ENCODE results near the gene P3H2.

The P3H2 gene

GRCh38 chr3:190122198-190122771, 1.6 kb upstream of the P3H2 start:
- DNase-seq: no peak

GRCh38 chr3:190121383-190121782, 686 bp upstream of the P3H2 start:
- DNase-seq: no peak

GRCh38 chr3:190121061-190121377, 322 bp upstream of the P3H2 start:
- no peak for DNase-seq

DNA sequence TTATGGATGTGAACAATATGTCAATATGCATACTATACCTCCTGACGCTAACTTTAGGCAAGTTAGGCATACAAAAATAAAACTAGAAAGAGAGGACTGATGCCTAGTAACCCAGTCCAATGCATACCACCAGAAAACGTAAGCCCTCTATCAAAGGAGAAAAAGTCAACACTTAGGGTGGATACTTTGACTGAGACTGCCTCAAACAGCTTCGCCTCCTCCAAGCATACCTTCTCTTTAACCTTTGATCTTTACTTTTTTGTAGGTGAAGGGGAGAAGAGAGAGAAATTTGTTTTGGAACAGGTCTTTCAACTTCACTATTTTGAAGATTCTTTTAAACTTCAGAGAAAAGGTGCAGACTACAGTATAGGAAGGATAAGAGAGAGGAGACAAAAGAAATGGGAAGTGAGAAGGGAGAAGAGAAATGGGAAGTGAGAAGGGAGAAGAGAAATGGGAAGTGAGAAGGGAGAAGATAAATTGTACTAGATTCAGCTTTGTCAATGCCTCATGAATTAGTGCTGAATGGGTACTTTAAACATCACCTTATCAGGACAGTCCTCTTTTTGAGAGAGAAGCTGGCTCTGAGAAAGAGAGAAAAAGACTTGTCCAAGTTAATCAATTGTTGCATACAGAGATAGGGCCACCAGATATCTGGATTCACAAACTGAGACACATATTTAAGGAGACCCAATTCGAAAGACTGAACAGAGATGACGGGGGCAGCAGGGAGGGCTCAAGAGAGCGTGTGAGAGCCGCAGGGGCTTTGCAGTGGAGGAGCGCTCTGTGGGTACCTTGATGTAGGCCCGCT, 1.0 kb downstream of the P3H2 start:
- no peak for DNase-seq

GRCh38 chr3:190118438-190118837, 2.3 kb downstream of the P3H2 start:
- DNase-seq: no peak

GRCh38 chr3:190117981-190118380, 2.7 kb downstream of the P3H2 start:
- no peak for DNase-seq

GRCh38 chr3:190116551-190117067, 4.1 kb downstream of the P3H2 start:
- no peak for DNase-seq

- no peak for DNase-seq
Measured at GRCh38 chr3:190110826-190111225, 9.9 kb downstream of the P3H2 start.

DNA sequence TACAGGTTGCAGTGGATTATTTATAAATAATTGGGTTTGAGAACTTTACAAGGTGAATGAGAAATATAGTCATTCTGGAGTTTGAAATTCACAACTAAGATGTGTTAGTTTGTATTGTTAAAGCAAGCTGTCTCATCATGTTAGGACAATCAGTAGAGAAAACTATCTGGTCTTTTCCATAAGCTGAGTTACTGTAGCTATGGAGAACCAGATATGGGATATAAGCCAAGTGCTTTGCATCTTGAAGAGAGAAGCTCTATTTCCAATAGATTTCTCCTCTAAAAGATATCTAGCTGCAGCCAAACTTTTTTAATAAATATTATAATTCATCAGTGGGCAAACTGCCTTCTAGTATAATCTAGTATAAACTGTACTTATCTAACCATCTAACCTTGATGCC, 11.3 kb downstream of the P3H2 start:
- no peak for DNase-seq

GRCh38 chr3:190108804-190109203, 11.9 kb downstream of the P3H2 start:
- DNase-seq: no peak

DNA sequence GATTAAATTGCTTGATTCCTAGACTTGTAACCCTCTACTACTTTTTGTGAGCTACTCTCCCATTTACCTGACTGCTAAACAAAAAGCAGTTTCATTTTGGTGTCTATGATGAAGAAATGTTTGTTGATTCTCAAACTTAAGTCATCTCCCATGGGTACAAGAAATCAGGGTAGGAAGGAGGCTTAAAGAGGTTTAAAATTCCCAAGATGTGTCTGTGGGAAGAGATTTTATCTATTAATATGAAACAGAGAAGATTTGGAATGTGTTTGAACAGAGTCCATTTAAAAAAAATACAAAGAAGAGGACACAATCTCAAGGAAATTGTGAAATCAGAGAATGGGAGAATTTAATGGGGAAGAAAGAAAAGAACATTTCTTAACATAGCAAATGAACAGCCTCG, 14.8 kb downstream of the P3H2 start:
- DNase-seq: no peak

- DNase-seq: no peak
Measured at GRCh38 chr3:190101320-190102011, 19.2 kb downstream of the P3H2 start.

GRCh38 chr3:190099099-190099498, 21.6 kb downstream of the P3H2 start:
- DNase-seq: no peak

DNA sequence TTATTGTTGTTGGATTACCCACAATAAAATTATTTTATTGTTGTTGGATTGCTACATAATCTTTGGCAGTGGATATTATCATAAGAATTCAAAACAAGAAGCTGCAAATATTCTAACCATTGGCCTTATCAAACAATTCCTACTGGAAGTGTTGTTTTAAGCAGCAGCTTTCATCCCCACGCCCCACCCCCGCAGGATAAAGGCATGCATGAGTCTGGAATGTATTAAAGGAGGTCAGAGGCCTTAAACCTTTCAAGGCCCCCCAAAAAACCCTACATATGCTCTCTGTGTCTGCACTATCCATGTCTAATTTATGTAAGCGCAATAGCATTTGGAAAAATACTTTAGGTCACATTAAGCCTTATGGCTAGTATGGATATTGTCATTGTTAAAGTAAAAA, 23.1 kb downstream of the P3H2 start:
- DNase-seq: no peak

DNA sequence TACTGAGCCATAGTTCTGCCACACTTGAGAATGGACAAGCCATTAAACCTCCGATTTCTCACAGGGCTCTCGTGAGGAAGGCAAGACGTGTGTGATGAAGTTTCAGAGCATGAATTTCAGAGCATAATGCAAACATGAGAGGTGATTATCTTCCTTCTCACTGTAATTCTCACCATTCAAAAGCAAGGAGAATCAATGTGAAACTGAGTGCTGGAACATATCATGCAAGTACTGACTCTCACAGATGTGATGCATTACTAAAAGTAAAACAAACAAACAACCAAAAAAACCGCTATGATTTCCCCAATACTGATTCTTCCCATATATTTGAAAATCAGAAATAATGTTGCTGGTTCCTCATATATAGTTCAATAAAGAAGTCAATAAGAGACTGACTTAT, 23.7 kb downstream of the P3H2 start:
- DNase-seq: no peak

DNA sequence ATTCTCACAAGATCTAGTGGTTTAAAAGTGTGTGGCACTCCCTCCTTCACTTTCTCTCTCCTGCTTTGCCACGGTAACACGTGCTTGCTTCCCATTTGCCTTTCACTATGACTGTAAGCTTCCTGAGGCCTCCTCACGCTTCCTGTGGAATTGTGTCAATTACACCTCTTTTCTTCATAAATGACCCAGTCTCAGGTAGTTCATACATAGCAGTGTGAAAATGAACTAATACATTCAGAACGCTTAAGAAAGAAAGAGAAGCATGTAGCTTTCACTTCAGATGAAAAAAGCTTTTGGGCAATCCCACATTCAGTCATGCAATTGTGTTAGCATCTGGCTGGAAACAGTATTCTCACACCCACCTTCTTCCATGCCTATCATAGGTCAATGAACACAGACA, 24.4 kb downstream of the P3H2 start:
- no peak for DNase-seq

DNA sequence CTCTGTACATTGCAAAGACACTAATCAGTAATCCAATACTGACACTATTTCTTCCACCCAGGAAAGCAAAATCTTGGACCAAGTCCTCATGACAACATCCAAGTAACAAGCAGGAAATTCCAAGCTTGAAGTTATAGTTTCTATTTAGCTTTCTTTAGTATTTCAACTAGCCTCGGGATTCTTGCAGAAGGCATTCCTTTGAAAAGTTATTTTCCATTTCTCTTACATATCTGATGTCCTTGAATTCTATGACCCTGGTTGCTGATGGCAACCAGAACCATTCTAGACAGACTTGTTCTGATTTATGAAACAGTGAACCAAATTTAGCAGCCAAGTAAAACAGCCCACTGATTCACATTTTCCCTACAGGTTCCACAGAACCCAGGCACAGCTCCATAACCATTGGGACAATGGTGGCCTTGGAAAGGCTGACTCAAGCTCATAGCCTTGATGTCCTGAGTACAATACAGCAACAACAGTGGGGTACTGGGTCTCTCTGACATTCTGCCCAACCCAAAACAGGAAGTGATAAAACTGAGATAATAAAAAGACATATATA, 26.5 kb downstream of the P3H2 start:
- no peak for DNase-seq

- DNase-seq: no peak
Measured at GRCh38 chr3:190092250-190092649, 28.4 kb downstream of the P3H2 start.

- DNase-seq: no peak
Measured at GRCh38 chr3:190089711-190090110, 31.0 kb downstream of the P3H2 start.

DNA sequence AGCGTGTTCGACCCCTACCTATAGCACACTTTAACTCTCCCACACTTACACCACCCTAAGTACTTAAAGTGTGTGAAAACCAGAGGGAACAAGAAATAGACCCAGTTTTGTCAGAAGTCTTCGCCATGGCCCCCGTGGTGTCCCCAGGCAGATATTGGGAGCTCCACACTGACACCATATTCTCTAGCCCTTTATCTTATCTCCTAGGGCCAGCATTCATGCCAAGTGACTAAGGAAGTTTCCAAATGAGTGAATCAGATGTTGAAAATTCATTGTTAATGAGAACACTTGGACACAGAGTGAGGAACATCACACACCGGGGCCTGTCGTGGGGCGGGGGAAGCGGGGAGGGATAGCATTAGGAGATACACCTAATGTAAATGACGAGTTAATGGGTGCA, 31.8 kb downstream of the P3H2 start:
- no peak for DNase-seq

DNA sequence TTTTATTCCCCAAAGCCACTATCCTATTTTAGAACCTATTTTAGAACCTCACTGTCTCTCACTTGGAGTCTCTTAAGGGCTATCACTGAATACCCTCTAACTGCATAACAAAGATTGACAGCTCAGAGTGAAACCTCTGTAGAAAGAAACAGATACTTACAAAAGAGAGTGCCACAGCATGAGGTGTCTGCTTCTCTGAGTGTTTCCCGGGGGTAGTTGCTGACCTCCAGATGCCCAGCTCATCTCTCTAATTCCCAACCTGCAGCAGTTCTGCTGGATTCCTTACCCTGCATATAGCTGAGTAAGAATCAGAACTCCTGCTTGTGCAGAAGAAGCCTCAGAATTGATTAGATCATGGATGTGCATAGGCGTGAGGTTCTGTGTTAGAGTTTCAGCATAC, 34.5 kb downstream of the P3H2 start:
- DNase-seq: no peak

DNA sequence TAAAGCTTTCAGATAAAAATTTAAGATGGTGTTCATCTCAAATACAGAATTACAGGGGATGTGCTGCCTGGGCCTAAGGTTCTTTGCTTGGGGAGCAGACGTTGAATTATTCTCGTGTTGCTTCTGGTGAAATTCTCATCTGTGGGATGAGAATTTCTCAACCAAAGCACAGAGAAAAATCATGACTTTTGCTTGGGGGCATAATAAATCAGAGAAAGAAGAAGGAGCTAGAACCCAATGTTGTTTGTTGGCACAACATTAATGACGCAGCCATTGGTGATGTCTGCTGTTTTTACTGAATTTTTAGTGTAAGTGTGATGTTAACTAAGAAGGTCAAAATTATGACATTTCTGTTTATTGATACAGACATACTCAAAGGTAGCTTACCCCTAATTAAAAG, 35.7 kb downstream of the P3H2 start:
- DNase-seq: no peak

DNA sequence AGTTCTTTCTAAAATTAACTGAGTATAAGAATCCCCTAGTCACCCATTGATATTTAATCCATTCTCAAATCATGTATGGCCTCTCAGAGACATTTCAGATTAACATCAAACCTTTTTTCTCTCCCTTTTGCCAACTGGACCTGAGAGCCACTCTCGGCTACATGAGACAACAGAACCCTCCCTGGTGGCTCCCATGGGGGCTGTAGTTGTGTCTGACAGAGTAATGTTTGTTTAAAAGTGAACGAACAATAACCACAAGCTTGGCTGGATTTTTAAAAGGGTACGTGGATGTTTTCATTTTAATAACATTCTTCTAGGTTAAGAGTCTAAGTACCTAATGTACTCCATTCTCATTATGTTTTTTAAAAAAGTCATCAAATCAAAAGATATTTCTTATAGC, 37.1 kb downstream of the P3H2 start:
- no peak for DNase-seq

- DNase-seq: no peak
Measured at GRCh38 chr3:190081389-190081788, 39.3 kb downstream of the P3H2 start.

Measured in NCI-H2107 (cell line).